IMR-90 (cell line): Measurements from ENCODE around the gene PRKAG2. TPM values are rescaled to one million over a fixed set of nuclear protein-coding genes. Genes with fewer than 3 reads are reported as not detected.

ENCODE experiments used
- ATAC-seq: fragments of 200-7000 bp; cut with Tn5 transposase; 2 replicates; pipeline ENCODE4 v1.9.1; 2020; ENCODE audit warnings: low read depth, mild to moderate bottlenecking, moderate library complexity
- BruUV-seq: library from RNA; stranded (reverse); fragments of 400-500 nt; replicated peaks from 2 replicates; lab custom pipeline; 2021; lab: Mats Ljungman, UMichigan
- CTCF ChIA-PET: fragments of 300-600 bp; formaldehyde crosslinking; extraction: SDS; loops from one replicate; lab custom pipeline; 2021; ENCODE audit warnings: antibody characterized with exemption; lab: Yijun Ruan, JAX
- POLR2A ChIA-PET: fragments of 300-600 bp; sonication (Branson Sonifier 250); formaldehyde crosslinking; loops from one replicate; lab custom pipeline; 2022; ENCODE audit warnings: antibody characterized with exemption; ENCODE audit not compliant: unreplicated experiment; lab: Charles Lee
- DNase-seq: peaks from one replicate; pipeline ENCODE4 v3.0.0; 2013
- H2AFZ ChIP-seq: replicated peaks from 2 replicates; pipeline ENCODE3; 2013; ENCODE audit warnings: low read length, mild to moderate bottlenecking; ENCODE audit not compliant: poor library complexity
- H2AK5ac ChIP-seq: 2 replicates; pipeline ENCODE4 v1.6.1; 2013; ENCODE audit warnings: low read depth, low read length, inconsistent platforms
- H2AK9ac ChIP-seq: replicated peaks from 2 replicates; pipeline ENCODE3; 2013; ENCODE audit warnings: mild to moderate bottlenecking, low read depth, low read length, moderate library complexity; ENCODE audit not compliant: poor library complexity
- H2BK120ac ChIP-seq: 2 replicates; pipeline ENCODE4 v1.6.1; 2013; ENCODE audit warnings: low read depth, low read length, inconsistent platforms
- H2BK15ac ChIP-seq: 3 replicates; pipeline ENCODE4 v1.6.1; 2013; ENCODE audit warnings: low read depth, low read length, inconsistent platforms
- H2BK20ac ChIP-seq: 2 replicates; pipeline ENCODE4 v1.6.1; 2013; ENCODE audit warnings: low read depth, mild to moderate bottlenecking, inconsistent platforms, low read length, moderate library complexity
- H2BK5ac ChIP-seq: 2 replicates; pipeline ENCODE4 v1.6.1; 2013; ENCODE audit warnings: mild to moderate bottlenecking, low read depth, low read length, inconsistent platforms; ENCODE audit not compliant: poor library complexity, severe bottlenecking
- H3K14ac ChIP-seq: replicated peaks from 2 replicates; pipeline ENCODE4 v1.6.1; 2013; ENCODE audit warnings: low read depth, low read length, inconsistent platforms
- H3K18ac ChIP-seq: 2 replicates; pipeline ENCODE4 v1.6.1; 2013; ENCODE audit warnings: low read depth, low read length, control low read depth
- H3K23ac ChIP-seq: 2 replicates; pipeline ENCODE4 v1.6.1; 2013; ENCODE audit warnings: low read depth, low read length, inconsistent platforms
- H3K27ac ChIP-seq: 2 replicates; pipeline ENCODE4 v1.5.1; 2013; ENCODE audit warnings: mild to moderate bottlenecking, control low read depth, low read length; ENCODE audit not compliant: insufficient read depth
- H3K27me3 ChIP-seq: 2 replicates; pipeline ENCODE4 v1.6.1; 2013; ENCODE audit warnings: low read length; ENCODE audit not compliant: control insufficient read depth, insufficient read depth
- H3K36me3 ChIP-seq: 2 replicates; pipeline ENCODE4 v1.6.1; 2013; ENCODE audit warnings: low read length, mixed read lengths; ENCODE audit not compliant: control insufficient read depth, insufficient read depth
- H3K4ac ChIP-seq: 2 replicates; pipeline ENCODE4 v1.6.1; 2013; ENCODE audit warnings: low read depth, low read length, inconsistent platforms
- H3K4me1 ChIP-seq: 2 replicates; pipeline ENCODE4 v1.6.1; 2013; ENCODE audit warnings: low read length, mixed read lengths; ENCODE audit not compliant: control insufficient read depth, insufficient read depth
- H3K4me2 ChIP-seq: 2 replicates; pipeline ENCODE4 v1.6.1; 2013; ENCODE audit warnings: low read depth, mild to moderate bottlenecking, control low read depth, low read length, moderate library complexity
- H3K4me3 ChIP-seq: 2 replicates; pipeline ENCODE4 v1.5.1; 2013; ENCODE audit warnings: low read depth, mild to moderate bottlenecking, control low read depth, low read length, moderate library complexity; ENCODE audit not compliant: insufficient read depth
- H3K56ac ChIP-seq: 2 replicates; pipeline ENCODE4 v1.6.1; 2013; ENCODE audit warnings: low read length, inconsistent platforms; ENCODE audit not compliant: insufficient read depth; ENCODE audit errors: extremely low read depth
- H3K79me1 ChIP-seq, 2 experiments: 2 replicates each; pipeline ENCODE4 v1.6.1; 2013; ENCODE audit warnings: low read length in 2 of 2, inconsistent platforms in 1 of 2, low read depth in 1 of 2
- H3K9ac ChIP-seq: 2 replicates; pipeline ENCODE4 v1.6.1; 2013; ENCODE audit warnings: low read depth, low read length, control low read depth
- H3K9me1 ChIP-seq: 2 replicates; pipeline ENCODE4 v1.6.1; 2013; ENCODE audit warnings: low read length, inconsistent platforms; ENCODE audit not compliant: insufficient read depth
- H3K9me3 ChIP-seq: 2 replicates; pipeline ENCODE4 v1.6.1; 2013; ENCODE audit warnings: low read length; ENCODE audit not compliant: control insufficient read depth, insufficient read depth
- H4K20me1 ChIP-seq: 2 replicates; pipeline ENCODE4 v1.6.1; 2013; ENCODE audit warnings: low read length, inconsistent platforms; ENCODE audit not compliant: insufficient read depth
- H4K5ac ChIP-seq: 2 replicates; pipeline ENCODE4 v1.6.1; 2013; ENCODE audit warnings: mild to moderate bottlenecking, low read depth, low read length, control low read depth
- H4K8ac ChIP-seq, 2 experiments: 2 replicates each; pipeline ENCODE4 v1.6.1; 2013; ENCODE audit warnings: low read depth in 2 of 2, low read length in 2 of 2, control low read depth in 1 of 2, inconsistent platforms in 1 of 2
- H4K91ac ChIP-seq: 2 replicates; pipeline ENCODE4 v1.6.1; 2013; ENCODE audit warnings: low read depth, low read length, inconsistent platforms; ENCODE audit not compliant: insufficient read depth
- BHLHE40 ChIP-seq: fragments of 150-350 bp; IDR thresholded peaks from 2 replicates; pipeline ENCODE4 v1.6.1; 2016; ENCODE audit warnings: mild to moderate bottlenecking, low read depth, low read length
- CEBPB ChIP-seq: IDR thresholded peaks from 2 replicates; pipeline ENCODE4 v1.6.1; 2012; ENCODE audit warnings: low read depth, low read length, improper control_type of control experiment
- CTCF ChIP-seq: conservative IDR thresholded peaks from 2 replicates; pipeline ENCODE4 v1.5.1; 2012; ENCODE audit warnings: mild to moderate bottlenecking, low read depth, low read length, improper control_type of control experiment
- ELK1 ChIP-seq: fragments of 150-350 bp; IDR thresholded peaks from 2 replicates; pipeline ENCODE4 v1.6.1; 2016; ENCODE audit warnings: low read depth, mild to moderate bottlenecking, low read length, moderate library complexity, borderline replicate concordance
- FOS ChIP-seq: fragments of 150-350 bp; IDR thresholded peaks from 2 replicates; pipeline ENCODE4 v1.6.1; 2016; ENCODE audit warnings: low read depth, low read length
- MAZ ChIP-seq: IDR thresholded peaks from 2 replicates; pipeline ENCODE4 v1.6.1; 2012; ENCODE audit warnings: low read depth, mild to moderate bottlenecking, low read length, improper control_type of control experiment, moderate library complexity, borderline replicate concordance
- NFE2L2 ChIP-seq: fragments of 150-350 bp; IDR thresholded peaks from 2 replicates; pipeline ENCODE4 v1.6.1; 2016; ENCODE audit warnings: low read depth, mild to moderate bottlenecking, low read length
- RAD21 ChIP-seq: IDR thresholded peaks from 2 replicates; pipeline ENCODE4 v1.6.1; 2012; ENCODE audit warnings: low read length, improper control_type of control experiment
- RCOR1 ChIP-seq: IDR thresholded peaks from 2 replicates; pipeline ENCODE4 v1.6.1; 2012; ENCODE audit warnings: mild to moderate bottlenecking, low read length, improper control_type of control experiment; ENCODE audit not compliant: insufficient replicate concordance
- RFX5 ChIP-seq: IDR thresholded peaks from 2 replicates; pipeline ENCODE4 v1.8.0; 2012; ENCODE audit warnings: low read depth, mild to moderate bottlenecking, low read length, moderate library complexity
- SMC3 ChIP-seq: fragments of 150-350 bp; IDR thresholded peaks from 2 replicates; pipeline ENCODE4 v1.6.1; 2016; ENCODE audit warnings: low read depth, mild to moderate bottlenecking, antibody characterized with exemption, low read length, moderate library complexity
- USF2 ChIP-seq: fragments of 150-350 bp; IDR thresholded peaks from 2 replicates; pipeline ENCODE4 v1.6.1; 2017; ENCODE audit warnings: mild to moderate bottlenecking, antibody characterized with exemption, low read length, low read depth
- WGBS, 2 experiments: methylation state at CpG; one replicate each; pipeline versions ENCODE4 v1.1.5 to v1.1.7; 2013; ENCODE audit warnings: missing lambda C conversion rate in 2 of 2; ENCODE audit not compliant: insufficient read length in 1 of 2; ENCODE audit errors: extremely low coverage in 2 of 2; 5-methylcytosine and 5-hydroxymethylcytosine counted together
- dilution Hi-C: fragments of 300-500 bp; cut with HindIII; formaldehyde crosslinking; loops from one replicate; pipeline ENCODE4 v1.14.3; 2018; ENCODE audit warnings: low sequenced_read_pairs; ENCODE audit not compliant: unreplicated experiment
- in situ Hi-C: fragments of 300-500 bp; cut with MboI; formaldehyde crosslinking; loops from 3 replicates; pipeline ENCODE4 v1.14.3; 2019; ENCODE audit warnings: low sequenced_read_pairs, inconsistent platforms, mixed read lengths
- intact Hi-C: fragments of 100-400 bp; cut with micrococcal nuclease; formaldehyde crosslinking; loops from 2 replicates; pipeline ENCODE4 v1.10.0; 2022
- polyA plus RNA-seq, 3 experiments: library from polyadenylated mRNA; depleted of rRNA; stranded (reverse); fragments of >200 nt; gene quantifications; 2 replicates each; pipeline ENCODE4 v1.2.3, GENCODE V29; 2012; ENCODE audit warnings: low replicate concordance in 1 of 3
- total RNA-seq: library from RNA; depleted of rRNA; stranded (reverse); fragments of >200 nt; gene quantifications from 2 replicates; pipeline ENCODE4 v1.2.3, GENCODE V29; 2012

PRKAG2 gene
- total and polyA plus RNA-seq, 2 of the 4 experiments (the other 2 are of a cell fraction), result 15.4 to 21.6 TPM

GRCh38 chr7:151869109-151869428 lies 7.8 kb downstream of the PRKAG2 start:
- no peak overlapping the region for H4K8ac ChIP-seq
- H2BK15ac ChIP-seq, result no peak overlapping the region
- CTCF ChIA-PET, result no interaction called here
- POLR2A ChIA-PET, result no interaction called here
- no peak overlapping the region for H2BK20ac ChIP-seq
- H3K9ac ChIP-seq, result no peak overlapping the region
- in situ Hi-C loops, result no loop called here
- no peak overlapping the region for H3K4me3 ChIP-seq
- H4K5ac ChIP-seq, result no peak overlapping the region
- no peaks in the 10 kb centered on the region for H3K79me1 ChIP-seq
- BruUV-seq, result no TSS peak
- H3K18ac ChIP-seq, result no peak overlapping the region
- dilution Hi-C loops, result no loop called here
- peaks cover 52% of the 10 kb centered on the region for H3K27me3 ChIP-seq
- no peak for DNase-seq
- H2BK5ac ChIP-seq, result no peak overlapping the region
- H3K9me1 ChIP-seq, result no peaks in the 10 kb centered on the region
- H2AK9ac ChIP-seq, result no peak overlapping the region
- no peak for ATAC-seq
- no peak overlapping the region for H3K4ac ChIP-seq
- no peak overlapping the region for H2BK120ac ChIP-seq
- intact Hi-C loops, result no loop called here
- H3K4me2 ChIP-seq, result no peak overlapping the region
- H2AK5ac ChIP-seq, result no peak overlapping the region
- no peaks in the 10 kb centered on the region for H4K20me1 ChIP-seq
- no peak overlapping the region for H4K91ac ChIP-seq
- H3K27ac ChIP-seq, result no peak overlapping the region
- H3K9me3 ChIP-seq, result no peaks in the 10 kb centered on the region
- H2AFZ ChIP-seq, result no peak overlapping the region
- no peaks in the 10 kb centered on the region for H3K36me3 ChIP-seq
- peaks cover 3% of the 10 kb centered on the region; the same call in 1 of the 2 replicates for H3K4me1 ChIP-seq
- no peak overlapping the region for H3K56ac ChIP-seq
- no peak overlapping the region for H3K14ac ChIP-seq
- WGBS, 2 experiments, result 0% methylated on average over 1 of the region's 6 CpGs; no CpG with 5 or more reads in 1 of the 2 experiments
- H3K23ac ChIP-seq, result no peak overlapping the region
- TF ChIP-seq FOS (no peak), SMC3 (no peak), CEBPB (no peak), USF2 (no peak), ELK1 (no peak), NFE2L2 (no peak), RAD21 (no peak), BHLHE40 (no peak), RFX5 (no peak), RCOR1 (no peak), CTCF (no peak), MAZ (no peak)
